SK-N-SH treated with all-trans-retinoic acid at 6 μM for 48 hours (cell line): ENCODE measurements around the gene CELF5.

Experiments
- ARNTL ChIP-seq: fragments of 450-650 bp; formaldehyde crosslinking; IDR thresholded peaks from 2 replicates; pipeline ENCODE4 v1.5.0; 2020; ENCODE audit warnings: low read depth, mild to moderate bottlenecking, moderate library complexity, borderline replicate concordance
- CREB5 ChIP-seq: fragments of 250-450 bp; sonication (Bioruptor Pico); IDR thresholded peaks from 2 replicates; pipeline ENCODE4 v1.5.1; 2020; ENCODE audit warnings: low read depth, mild to moderate bottlenecking, moderate library complexity
- CSRNP3 ChIP-seq: fragments of 250-450 bp; sonication (Bioruptor Pico); IDR thresholded peaks from 2 replicates; pipeline ENCODE4 v1.5.1; 2021; ENCODE audit warnings: mild to moderate bottlenecking, moderate library complexity
- ESRRG ChIP-seq: fragments of 250-450 bp; sonication (Bioruptor Pico); IDR thresholded peaks from 2 replicates; pipeline ENCODE4 v1.6.1; 2021; ENCODE audit warnings: mild to moderate bottlenecking
- OSR1 ChIP-seq: fragments of 250-450 bp; sonication (Bioruptor Pico); IDR thresholded peaks from 2 replicates; pipeline ENCODE4 v1.8.0; 2022; ENCODE audit warnings: moderate library complexity, mild to moderate bottlenecking, inconsistent platforms
- PATZ1 ChIP-seq: fragments of 250-450 bp; sonication (Bioruptor Pico); IDR thresholded peaks from 2 replicates; pipeline ENCODE4 v1.8.0; 2020; ENCODE audit warnings: mild to moderate bottlenecking, moderate library complexity, borderline replicate concordance
- PPARA ChIP-seq: fragments of 250-450 bp; sonication (Bioruptor Pico); IDR thresholded peaks from 2 replicates; pipeline ENCODE4 v1.5.0; 2020; ENCODE audit warnings: mild to moderate bottlenecking, borderline replicate concordance
- TCF4 ChIP-seq: fragments of 250-450 bp; sonication (Bioruptor Pico); IDR thresholded peaks from 2 replicates; pipeline ENCODE4 v1.8.0; 2021; ENCODE audit warnings: mild to moderate bottlenecking, moderate library complexity, borderline replicate concordance
- TOX ChIP-seq: fragments of 250-450 bp; sonication (Bioruptor Pico); IDR thresholded peaks from 2 replicates; pipeline ENCODE4 v1.8.0; 2021; ENCODE audit warnings: mild to moderate bottlenecking, moderate library complexity, borderline replicate concordance
- ZC3H10 ChIP-seq: fragments of 250-450 bp; sonication (Bioruptor Pico); IDR thresholded peaks from 2 replicates; pipeline ENCODE4 v1.5.1; 2021; ENCODE audit warnings: mild to moderate bottlenecking, moderate library complexity
- ZFP3 ChIP-seq: fragments of 250-450 bp; sonication (Bioruptor Pico); IDR thresholded peaks from 2 replicates; pipeline ENCODE4 v1.5.0; 2020; ENCODE audit warnings: mild to moderate bottlenecking, moderate library complexity
- ZFP30 ChIP-seq: fragments of 450-650 bp; formaldehyde crosslinking; IDR thresholded peaks from 2 replicates; pipeline ENCODE4 v1.5.0; 2022; ENCODE audit warnings: mild to moderate bottlenecking, moderate library complexity
- ZNF565 ChIP-seq: fragments of 450-650 bp; formaldehyde crosslinking; conservative IDR thresholded peaks from 2 replicates; pipeline ENCODE4 v1.5.0; 2020; ENCODE audit warnings: low read depth, mild to moderate bottlenecking, moderate library complexity
- ZNF70 ChIP-seq: fragments of 450-650 bp; formaldehyde crosslinking; IDR thresholded peaks from 2 replicates; pipeline ENCODE4 v1.5.0; 2020; ENCODE audit warnings: mild to moderate bottlenecking, moderate library complexity

- TF ChIP-seq PPARA (CRISPR knock-in tag), result no peak
- TF ChIP-seq ESRRG (CRISPR knock-in tag), result no peak
- TF ChIP-seq ARNTL, result no peak
- no peak for TF ChIP-seq TCF4
- no peak for TF ChIP-seq ZFP30 (CRISPR knock-in tag)
- no peak for TF ChIP-seq ZFP3
- TF ChIP-seq CREB5 (CRISPR knock-in tag), result no peak
- TF ChIP-seq TOX (CRISPR knock-in tag), result no peak
- TF ChIP-seq ZNF565 (CRISPR knock-in tag), result no peak
- TF ChIP-seq OSR1 (CRISPR knock-in tag), result no peak
- TF ChIP-seq PATZ1, result no peak
- no peak for TF ChIP-seq CSRNP3 (CRISPR knock-in tag)
- TF ChIP-seq ZNF70, result no peak
- no peak for TF ChIP-seq ZC3H10 (CRISPR knock-in tag)
Measured at GRCh38 chr19:3344608-3345598, 120.4 kb downstream of the CELF5 start.
